OCI-LY3 (cell line): ENCODE data around the gene PPM1K.

ENCODE experiments used
- H2AFZ ChIP-seq: fragments of 200-600, 300-600 bp; shearing (Covaris generic); 2 replicates; pipeline ENCODE4 v1.6.0; 2014; ENCODE audit warnings: antibody characterized with exemption, low read depth, low read length
- H3K27ac ChIP-seq: fragments of 200-600, 300-600 bp; sonication (generic); 2 replicates; pipeline ENCODE4 v1.5.1; 2014; ENCODE audit warnings: mild to moderate bottlenecking, low read length, moderate library complexity, mixed read lengths
- H3K27me3 ChIP-seq: fragments of 200-600, 300-600 bp; sonication (generic); 2 replicates; pipeline ENCODE4 v1.6.1; 2014; ENCODE audit warnings: low read depth, low read length, mixed read lengths
- H3K36me3 ChIP-seq: fragments of 200-600, 300-600 bp; sonication (generic); replicated peaks from 2 replicates; pipeline ENCODE3; 2014; ENCODE audit warnings: low read depth, low read length, mixed read lengths
- H3K4me1 ChIP-seq: fragments of 300-600, 200-600 bp; sonication (generic); 2 replicates; pipeline ENCODE4 v1.6.1; 2014; ENCODE audit warnings: low read length, mixed read lengths
- H3K4me2 ChIP-seq: fragments of 200-600, 300-600 bp; sonication (generic); 2 replicates; pipeline ENCODE4 v1.6.1; 2014; ENCODE audit warnings: low read length, mixed read lengths
- H3K4me3 ChIP-seq: fragments of 300-600, 200-600 bp; sonication (generic); 2 replicates; pipeline ENCODE4 v1.5.1; 2014; ENCODE audit warnings: antibody characterized with exemption, mild to moderate bottlenecking, low read length, moderate library complexity
- H3K79me2 ChIP-seq: fragments of 300-600, 200-600 bp; shearing (Covaris generic); 2 replicates; pipeline ENCODE4 v1.6.1; 2014; ENCODE audit warnings: mild to moderate bottlenecking, low read length, mixed read lengths
- H3K9ac ChIP-seq: fragments of 300-600, 200-600 bp; shearing (Covaris generic); 2 replicates; pipeline ENCODE4 v1.6.0; 2014; ENCODE audit warnings: mild to moderate bottlenecking, low read length, moderate library complexity
- H3K9me3 ChIP-seq: fragments of 200-600, 300-600 bp; shearing (Covaris generic); 2 replicates; pipeline ENCODE4 v1.6.1; 2014; ENCODE audit warnings: low read length, mixed read lengths; ENCODE audit not compliant: insufficient read depth
- H4K20me1 ChIP-seq: fragments of 200-600, 300-600 bp; sonication (generic); 2 replicates; pipeline ENCODE4 v1.6.1; 2016; ENCODE audit warnings: low read length, mixed read lengths; ENCODE audit not compliant: insufficient read depth
- EZH2phosphoT487 ChIP-seq: fragments of 200-600 bp; shearing (Covaris generic); IDR thresholded peaks from 2 replicates; pipeline ENCODE4 v1.6.1; 2018; ENCODE audit warnings: antibody characterized with exemption, mixed run types, low read depth
- TF ChIP-seq, protein P1 (sequence below): fragments of 200-600, 300-600 bp; sonication (generic); IDR thresholded peaks from 2 replicates; pipeline ENCODE4 v1.5.1; 2014; ENCODE audit warnings: antibody characterized with exemption, low read length, low read depth

The PPM1K gene

GRCh38 chr4:88308587-88308986 is 24.2 kb upstream of the PPM1K start:
- Histone ChIP-seq H3K4me3 (no peak overlapping the region), H3K9me3 (no peaks in the 10 kb centered on the region), H3K27ac (no peak overlapping the region), H4K20me1 (no peaks in the 10 kb centered on the region), H3K4me1 (peaks cover 12% of the 10 kb centered on the region), H3K79me2 (no peaks in the 10 kb centered on the region), H3K36me3 (no peaks in the 10 kb centered on the region), H3K9ac (no peak overlapping the region), H3K27me3 (no peaks in the 10 kb centered on the region), H3K4me2 (no peak overlapping the region), H2AFZ (no peak overlapping the region)
- no peak for TF ChIP-seq EZH2phosphoT487
- TF ChIP-seq, protein P1, sequence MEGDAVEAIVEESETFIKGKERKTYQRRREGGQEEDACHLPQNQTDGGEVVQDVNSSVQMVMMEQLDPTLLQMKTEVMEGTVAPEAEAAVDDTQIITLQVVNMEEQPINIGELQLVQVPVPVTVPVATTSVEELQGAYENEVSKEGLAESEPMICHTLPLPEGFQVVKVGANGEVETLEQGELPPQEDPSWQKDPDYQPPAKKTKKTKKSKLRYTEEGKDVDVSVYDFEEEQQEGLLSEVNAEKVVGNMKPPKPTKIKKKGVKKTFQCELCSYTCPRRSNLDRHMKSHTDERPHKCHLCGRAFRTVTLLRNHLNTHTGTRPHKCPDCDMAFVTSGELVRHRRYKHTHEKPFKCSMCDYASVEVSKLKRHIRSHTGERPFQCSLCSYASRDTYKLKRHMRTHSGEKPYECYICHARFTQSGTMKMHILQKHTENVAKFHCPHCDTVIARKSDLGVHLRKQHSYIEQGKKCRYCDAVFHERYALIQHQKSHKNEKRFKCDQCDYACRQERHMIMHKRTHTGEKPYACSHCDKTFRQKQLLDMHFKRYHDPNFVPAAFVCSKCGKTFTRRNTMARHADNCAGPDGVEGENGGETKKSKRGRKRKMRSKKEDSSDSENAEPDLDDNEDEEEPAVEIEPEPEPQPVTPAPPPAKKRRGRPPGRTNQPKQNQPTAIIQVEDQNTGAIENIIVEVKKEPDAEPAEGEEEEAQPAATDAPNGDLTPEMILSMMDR, result no peak

DNA sequence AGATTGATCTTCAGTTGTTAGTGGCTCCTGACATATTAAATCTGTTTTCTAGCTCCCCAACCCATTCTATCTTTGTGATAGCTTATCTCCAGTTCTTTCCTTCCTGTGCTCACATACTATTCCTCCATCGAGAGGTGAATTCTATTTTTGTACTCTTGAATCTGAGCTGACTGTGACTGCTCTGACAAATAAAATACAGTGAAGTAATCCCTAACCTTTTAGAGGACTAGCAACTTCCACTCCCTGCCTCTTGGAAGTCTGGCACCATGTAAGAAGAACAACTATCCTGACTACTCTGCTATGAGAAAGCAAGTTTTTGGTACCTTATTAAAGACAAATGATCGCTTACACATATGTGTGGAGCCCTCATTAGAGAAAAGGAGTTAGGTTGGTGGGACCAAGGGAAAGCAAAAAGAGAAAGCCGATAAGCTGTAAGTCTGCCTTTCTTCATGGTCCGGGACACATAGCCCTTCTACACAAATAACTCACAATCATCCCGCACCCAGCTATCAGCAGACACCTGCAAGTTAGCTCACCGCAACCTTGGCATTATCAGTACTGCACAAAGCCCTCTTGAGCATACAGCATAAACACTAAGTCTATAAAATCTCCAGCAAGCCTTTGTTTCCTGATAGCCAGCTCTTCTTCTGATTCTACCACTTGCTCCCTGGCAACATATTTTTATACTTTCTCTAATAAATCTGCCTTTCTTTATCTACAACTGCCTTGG is 13.5 kb upstream of the PPM1K start:
- no peak overlapping the region for H2AFZ ChIP-seq
- H3K27ac ChIP-seq, result no peak overlapping the region
- H3K4me1 ChIP-seq, result peaks cover 7% of the 10 kb centered on the region
- no peak overlapping the region for H3K4me3 ChIP-seq
- H4K20me1 ChIP-seq, result no peaks in the 10 kb centered on the region
- H3K27me3 ChIP-seq, result no peaks in the 10 kb centered on the region
- H3K9ac ChIP-seq, result no peak overlapping the region
- no peak for TF ChIP-seq EZH2phosphoT487
- TF ChIP-seq, protein P1, result no peak
- no peaks in the 10 kb centered on the region for H3K9me3 ChIP-seq
- H3K36me3 ChIP-seq, result no peaks in the 10 kb centered on the region
- H3K4me2 ChIP-seq, result no peak overlapping the region
- no peaks in the 10 kb centered on the region for H3K79me2 ChIP-seq

DNA sequence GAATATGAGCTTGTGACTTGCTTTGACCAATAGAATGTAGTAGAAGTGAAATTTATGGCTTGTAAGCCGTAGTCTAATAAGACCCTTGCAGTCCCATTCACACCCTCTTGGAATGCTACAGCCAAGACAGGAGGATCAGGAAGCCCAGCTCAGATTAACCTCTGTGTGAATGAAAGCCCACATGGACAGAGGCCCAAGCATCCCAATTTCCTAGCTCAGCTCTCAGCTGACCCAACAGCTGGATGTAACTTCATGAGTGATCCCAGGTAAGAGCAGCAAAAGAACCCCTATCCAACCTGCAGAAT is 12.8 kb upstream of the PPM1K start:
- no peaks in the 10 kb centered on the region for H4K20me1 ChIP-seq
- H3K9ac ChIP-seq, result no peak overlapping the region
- H3K36me3 ChIP-seq, result no peaks in the 10 kb centered on the region
- no peak overlapping the region for H3K4me2 ChIP-seq
- H3K9me3 ChIP-seq, result no peaks in the 10 kb centered on the region
- no peak overlapping the region for H2AFZ ChIP-seq
- peaks cover 7% of the 10 kb centered on the region for H3K4me1 ChIP-seq
- TF ChIP-seq, protein P1, result no peak
- TF ChIP-seq EZH2phosphoT487, result no peak
- no peaks in the 10 kb centered on the region for H3K27me3 ChIP-seq
- H3K27ac ChIP-seq, result no peak overlapping the region
- H3K79me2 ChIP-seq, result no peaks in the 10 kb centered on the region
- no peak overlapping the region for H3K4me3 ChIP-seq

- H3K9ac ChIP-seq, result no peak overlapping the region
- H3K79me2 ChIP-seq, result no peaks in the 10 kb centered on the region
These were observed 12.3 kb upstream of the PPM1K start for GRCh38 chr4:88296413-88297211.

More at GRCh38 chr4:88296413-88297211, 12.3 kb upstream of the PPM1K start:
- Histone ChIP-seq H3K36me3 (no peaks in the 10 kb centered on the region), H3K27ac (no peak overlapping the region), H3K4me2 (no peak overlapping the region), H3K4me1 (peaks cover 7% of the 10 kb centered on the region), H4K20me1 (no peaks in the 10 kb centered on the region), H2AFZ (no peak overlapping the region), H3K9me3 (no peaks in the 10 kb centered on the region), H3K4me3 (no peak overlapping the region), H3K27me3 (no peaks in the 10 kb centered on the region)
- no peak for TF ChIP-seq EZH2phosphoT487
- TF ChIP-seq, protein P1, result 0 out of 2 replicates have a peak, but pooled peaks have one; percentile 16
